ENCODE results near the gene CCDC7.

- TF ChIP-seq MTA2 (IDR thresholded peaks at IDR 0.05; ENCODE audit: low read depth) (no peak), RB1 (IDR thresholded peaks at IDR 0.05; ENCODE audit: borderline replicate concordance) (no peak)
Observed at GRCh38 chr10:32713560-32713959, 267.6 kb downstream of the CCDC7 start.
